Measurements from ENCODE around the gene AATF. TPM values are rescaled to one million over a fixed set of nuclear protein-coding genes. Genes with fewer than 3 reads are reported as not detected.

The AATF gene
- total and polyA plus RNA-seq, 9 of the 15 experiments (the other 6 are each of a cell fraction or from before 2014, with no cell fraction given) = 34.5 to 133 (median 90.1) TPM

DNA sequence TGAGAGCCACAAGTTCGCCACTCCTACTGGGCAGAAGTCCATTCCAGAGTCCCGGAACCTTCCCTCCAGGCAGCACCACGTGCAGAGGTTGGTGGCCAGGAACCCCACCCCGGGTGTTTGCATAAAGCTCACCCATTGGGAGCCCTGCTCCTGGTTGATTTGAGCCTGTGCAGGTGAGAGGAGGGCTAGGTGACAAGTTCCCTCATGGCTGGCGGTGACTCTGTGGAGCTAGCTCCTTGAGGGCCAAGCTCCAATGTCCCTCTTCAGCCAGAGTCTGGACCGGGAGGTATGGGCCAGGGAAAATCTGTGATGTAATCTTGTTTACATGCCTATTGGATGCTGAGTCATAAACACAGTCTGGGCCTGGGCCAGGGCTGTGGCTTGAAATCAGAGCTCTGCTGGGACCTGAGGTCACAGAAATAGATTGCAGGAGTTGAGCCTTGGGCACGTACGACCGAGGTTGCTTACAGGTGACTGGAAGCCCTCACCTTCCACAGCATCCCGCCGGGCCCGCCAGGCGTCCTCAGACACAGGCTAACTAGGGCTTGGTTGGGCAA lies 118.9 kb downstream of the AATF start (continued):
- TF ChIP-seq CEBPB (tag; IDR thresholded peaks at IDR 0.05) = peak; percentile 57
- TF ChIP-seq TSC22D4 (tag; IDR thresholded peaks at IDR 0.05) = no peak
- TF ChIP-seq HMGN3 (IDR thresholded peaks at IDR 0.05; ENCODE audit: borderline replicate concordance, extremely low read depth, insufficient read length, low read depth, low read length) = no peak
- TF ChIP-seq JUND (IDR thresholded peaks at IDR 0.05; ENCODE audit: borderline replicate concordance, low read depth, low read length) = peak; percentile 87
- peak; percentile 55; the same call in 1 of the 3 replicates for TF ChIP-seq JUND (tag; IDR thresholded peaks at IDR 0.05; ENCODE audit: borderline replicate concordance, low read depth, low read length)
- 0 out of 2 replicates have a peak, but pooled peaks have one; percentile 35 for TF ChIP-seq SMAD4 (CRISPR knock-in tag; conservative IDR thresholded peaks at IDR 0.05)
- peak; percentile 91 for TF ChIP-seq HDAC2 (IDR thresholded peaks at IDR 0.05)
- no peak for TF ChIP-seq TAF7 (tag; IDR thresholded peaks at IDR 0.05)
- TF ChIP-seq L3MBTL2 (IDR thresholded peaks at IDR 0.05) = peak; percentile 33; the same call in 1 of the 2 replicates
- TF ChIP-seq FOXJ2 (tag; IDR thresholded peaks at IDR 0.05) = peak; percentile 66; the same call in 1 of the 2 replicates
- peak; percentile 91 for TF ChIP-seq FOSL1 (tag; conservative IDR thresholded peaks at IDR 0.05)
- TF ChIP-seq ASH1L (IDR thresholded peaks at IDR 0.05; ENCODE audit: borderline replicate concordance, low read depth, partially characterized antibody) = no peak
- peak; percentile 67; the same call in 1 of the 2 replicates for TF ChIP-seq ZNF316 (IDR thresholded peaks at IDR 0.05)
- TF ChIP-seq CBFA2T3 (IDR thresholded peaks at IDR 0.05) = peak; percentile 43
- TF ChIP-seq BCOR (IDR thresholded peaks at IDR 0.05) = 0 out of 2 replicates have a peak, but pooled peaks have one; percentile 34
- TF ChIP-seq ELF2 (CRISPR knock-in tag; IDR thresholded peaks at IDR 0.05) = no peak
- TF ChIP-seq MAFG (tag; conservative IDR thresholded peaks at IDR 0.05) = peak; percentile 81
- peak; percentile 69 for TF ChIP-seq C11orf30 (IDR thresholded peaks at IDR 0.05; ENCODE audit: low read depth)
- TF ChIP-seq HOXB6 (CRISPR knock-in tag; IDR thresholded peaks at IDR 0.05; ENCODE audit: borderline replicate concordance) = no peak
- peak; percentile 36; the same call in 1 of the 2 replicates for TF ChIP-seq PHF21A (IDR thresholded peaks at IDR 0.05; ENCODE audit: borderline replicate concordance, low read depth)
- TF ChIP-seq TEAD4 (IDR thresholded peaks at IDR 0.05; ENCODE audit: low read length) = peak; percentile 28; the same call in 1 of the 2 replicates
- no peak for TF ChIP-seq TEAD4 (CRISPR knock-in tag; IDR thresholded peaks at IDR 0.05; ENCODE audit: borderline replicate concordance)
- peak; percentile 85 for TF ChIP-seq NFIC (IDR thresholded peaks at IDR 0.05)
- peak; percentile 35; the same call in 1 of the 2 replicates for TF ChIP-seq DPF2 (IDR thresholded peaks at IDR 0.05)
- TF ChIP-seq KDM1A (IDR thresholded peaks at IDR 0.05) = peak; percentile 98 to 99
- peak; percentile 87 for TF ChIP-seq ATF7 (IDR thresholded peaks at IDR 0.05)
- TF ChIP-seq ZNF75A (CRISPR knock-in tag; IDR thresholded peaks at IDR 0.05) = no peak
- TF ChIP-seq CTBP1 (IDR thresholded peaks at IDR 0.05; ENCODE audit: borderline replicate concordance) = peak; percentile 38; the same call in 1 of the 2 replicates
